IPS DF 19.7 (cell line): ENCODE results near the gene NHLRC2.

Experiments used
- DNase-seq: peaks from one replicate; pipeline ENCODE4 v3.0.0-alpha.2; 2013; ENCODE audit warnings: low read depth, low spot score

Gene NHLRC2

GRCh38 chr10:113911113-113911512 lies 56.7 kb downstream of the NHLRC2 start:
- no peak for DNase-seq

GRCh38 chr10:113911839-113912238 lies 57.4 kb downstream of the NHLRC2 start:
- DNase-seq = no peak

GRCh38 chr10:113912582-113912981 lies 58.1 kb downstream of the NHLRC2 start:
- no peak for DNase-seq

GRCh38 chr10:113914956-113915355 lies 60.5 kb downstream of the NHLRC2 start:
- no peak for DNase-seq

GRCh38 chr10:113915540-113915939 lies 61.1 kb downstream of the NHLRC2 start:
- DNase-seq = no peak

GRCh38 chr10:113916053-113916452 lies 61.6 kb downstream of the NHLRC2 start:
- DNase-seq = no peak

GRCh38 chr10:113917636-113918035 lies 63.2 kb downstream of the NHLRC2 start:
- DNase-seq = no peak

GRCh38 chr10:113920114-113920513 lies 65.7 kb downstream of the NHLRC2 start:
- no peak for DNase-seq

- DNase-seq = no peak
These were observed 66.4 kb downstream of the NHLRC2 start for GRCh38 chr10:113920875-113921274.

GRCh38 chr10:113921561-113922370 lies 67.3 kb downstream of the NHLRC2 start:
- DNase-seq = no peak

- DNase-seq = peak; percentile 28
These were observed 68.5 kb downstream of the NHLRC2 start for GRCh38 chr10:113922787-113923570.

GRCh38 chr10:113924186-113924585 lies 69.7 kb downstream of the NHLRC2 start:
- DNase-seq = no peak

- no peak for DNase-seq
These were observed 70.2 kb downstream of the NHLRC2 start for GRCh38 chr10:113924664-113925063.

GRCh38 chr10:113927440-113927839 lies 73.0 kb downstream of the NHLRC2 start:
- no peak for DNase-seq

- no peak for DNase-seq
These were observed 74.4 kb downstream of the NHLRC2 start for GRCh38 chr10:113928830-113929229.

- no peak for DNase-seq
These were observed 75.1 kb downstream of the NHLRC2 start for GRCh38 chr10:113929522-113929921.

GRCh38 chr10:113930482-113931057 lies 76.1 kb downstream of the NHLRC2 start:
- DNase-seq = no peak

- no peak for DNase-seq
These were observed 78.4 kb downstream of the NHLRC2 start for GRCh38 chr10:113932854-113933253.

- DNase-seq = no peak
These were observed 79.6 kb downstream of the NHLRC2 start for GRCh38 chr10:113933894-113934532.

- DNase-seq = no peak
These were observed 82.8 kb downstream of the NHLRC2 start for GRCh38 chr10:113937258-113937657.

GRCh38 chr10:113937756-113938155 lies 83.3 kb downstream of the NHLRC2 start:
- DNase-seq = no peak
